ENCODE data around the gene CLCN7. TPM values are rescaled to one million over a fixed set of nuclear protein-coding genes. Genes with fewer than 3 reads are reported as not detected.
A peak's percentile ranks its signal among the peaks of the same experiment; 100 is the strongest.

CLCN7 gene
- total and polyA plus RNA-seq, 2 of the 8 experiments (the other 6 are each of a cell fraction or from before 2014, with no cell fraction given) = 38.6 to 81.5 TPM

GRCh38 chr16:1511662-1512569, 37.1 kb upstream of the CLCN7 start:
- Histone ChIP-seq H2AK5ac (ENCODE audit: low read depth, low read length) (no peak overlapping the region), H3K4ac (replicated peaks; ENCODE audit: insufficient read length, low read depth, low read length) (no peak overlapping the region), H3K4me1 (replicated peaks in 1 of 4; ENCODE audit: control insufficient read depth in 3 of 4, insufficient read depth in 4 of 4, low read length in 3 of 4) (no peaks in the 10 kb centered on the region), H3K4me2 (ENCODE audit: insufficient read depth in 1 of 2, low read depth in 2 of 2, low read length in 2 of 2) (no peak overlapping the region), H2AFZ (ENCODE audit: low read length) (no peak overlapping the region), H3K79me1 (ENCODE audit: low read depth, low read length) (no peaks in the 10 kb centered on the region), H4K91ac (replicated peaks; ENCODE audit: insufficient read length, low read length) (no peak overlapping the region), H2BK120ac (replicated peaks; ENCODE audit: low read depth, low read length) (no peak overlapping the region), H4K20me1 (replicated peaks in 1 of 2; ENCODE audit: control insufficient read depth in 1 of 2, insufficient read depth in 2 of 2, low read length in 2 of 2) (peaks cover 2% of the 10 kb centered on the region in 2 experiments), H3K27me3 (replicated peaks in 1 of 4; ENCODE audit: control insufficient read depth in 3 of 4, extremely low read depth in 1 of 4, insufficient read depth in 3 of 4, low read length in 3 of 4) (no peaks in the 10 kb centered on the region), H2BK5ac (ENCODE audit: low read depth, low read length) (no peak overlapping the region), H2BK12ac (ENCODE audit: low read depth, low read length) (no peak overlapping the region), H3K36me3 (ENCODE audit: control insufficient read depth in 2 of 4, insufficient read depth in 4 of 4, low read length in 3 of 4) (peaks cover 3 to 14% (median 5%) of the 10 kb centered on the region in 4 experiments; a peak in 5 of 8 replicates), H3K14ac (ENCODE audit: insufficient read length) (no peak overlapping the region), H3K4me3 (ENCODE audit: extremely low read depth in 1 of 4, insufficient read depth in 2 of 4, low read depth in 3 of 4, low read length in 4 of 4) (no peak overlapping the region), H3K9me3 (ENCODE audit: insufficient read depth in 2 of 2, low read depth in 1 of 2, low read length in 1 of 2) (peaks cover 0 to 2% of the 10 kb centered on the region in 2 experiments; a peak in 2 of 4 replicates), H3K9ac (replicated peaks in 1 of 4; ENCODE audit: extremely low read depth in 1 of 4, low read depth in 3 of 4, low read length in 3 of 4) (no peak overlapping the region), H3K56ac (replicated peaks; ENCODE audit: insufficient read length, low read depth, low read length) (no peak overlapping the region), H4K8ac (ENCODE audit: extremely low read depth, insufficient read depth, low read length) (peak overlapping the region; percentile 45; the same call in 1 of the 2 replicates), H2BK20ac (ENCODE audit: low read length) (no peak overlapping the region), H3K23me2 (ENCODE audit: low read depth, low read length) (no peaks in the 10 kb centered on the region), H4K5ac (ENCODE audit: insufficient read length, low read depth, low read length) (no peak overlapping the region), H2BK15ac (ENCODE audit: low read length) (no peak overlapping the region), H3K23ac (ENCODE audit: insufficient read length) (no peak overlapping the region), H3K27ac (ENCODE audit: low read depth, low read length) (no peak overlapping the region), H3K18ac (ENCODE audit: extremely low read depth, low read length) (no peak overlapping the region), H3K79me2 (ENCODE audit: control insufficient read depth in 1 of 2, insufficient read depth in 2 of 2, low read length in 2 of 2) (no peaks in the 10 kb centered on the region)
- FAIRE-seq = no peak
- no peak for DNase-seq (ENCODE audit: low read depth in 1 of 2, low spot score in 2 of 2)
- 83% methylated on average over 18 of the region's 30 CpGs; no CpG with 5 or more reads in 1 of the 2 experiments for WGBS, 2 experiments (ENCODE audit: extremely low coverage in 1 of 2, insufficient coverage in 1 of 2, insufficient read length in 1 of 2, insufficient replicate concordance in 2 of 2, low coverage in 1 of 2, low lambda C conversion rate in 2 of 2, missing lambda C conversion rate in 1 of 2)
- CTCF ChIA-PET (ENCODE audit: partially characterized antibody) = interaction anchor here (0.6 to 1.9 kb wide), 12 partner anchors 9 to 148 kb away, joined by 3 to 6 read pairs (median 3); no protein-coding TSS in a partner anchor
- POLR2A ChIA-PET (ENCODE audit: partially characterized antibody) = interaction anchor here (0.9 to 10.3 kb wide), 19 partner anchors 8 to 270 kb away, joined by 3 to 175 read pairs (median 4); partner anchors contain the start of genes JPT2, MAPK8IP3, NME3 and NUBP2
- TF ChIP-seq JUN (IDR thresholded peaks at IDR 0.05; ENCODE audit: low read depth, low read length) (no peak), RFX5 (IDR thresholded peaks at IDR 0.05; ENCODE audit: borderline replicate concordance, low read depth, low read length) (no peak), NANOG (IDR thresholded peaks at IDR 0.05; ENCODE audit: insufficient read depth, low read depth, low read length, poor library complexity, severe bottlenecking) (no peak), POLR2AphosphoS5 (IDR thresholded peaks at IDR 0.05; ENCODE audit: low read depth, low read length) (peak; percentile 40; the same call in 1 of the 2 replicates), ZNF274 (IDR thresholded peaks at IDR 0.05; ENCODE audit: borderline replicate concordance, extremely low read depth, low read length) (no peak), SP2 (IDR thresholded peaks at IDR 0.05; ENCODE audit: low read length) (no peak), CHD2 (IDR thresholded peaks at IDR 0.05; ENCODE audit: low read length) (no peak), YY1 (IDR thresholded peaks at IDR 0.05; ENCODE audit: low read depth, low read length) (no peak), ASH2L (IDR thresholded peaks at IDR 0.05; ENCODE audit: low read length) (no peak), JUND (IDR thresholded peaks at IDR 0.05; ENCODE audit: low read length) (no peak), EGR1 (IDR thresholded peaks at IDR 0.05; ENCODE audit: borderline replicate concordance, low read depth, low read length) (no peak), SP4 (IDR thresholded peaks at IDR 0.05; ENCODE audit: low read length) (no peak), POU5F1 (IDR thresholded peaks at IDR 0.05; ENCODE audit: low read depth, low read length) (no peak)
